ENCODE results near the gene SEC14L1. TPM values are rescaled to one million over a fixed set of nuclear protein-coding genes. Genes with fewer than 3 reads are reported as not detected.

Gene SEC14L1
- total and polyA plus RNA-seq, 2 of the 8 experiments (the other 6 are each of a cell fraction or from before 2014, with no cell fraction given) = 27.2 to 74.4 TPM

- Histone ChIP-seq H4K91ac (replicated peaks; ENCODE audit: insufficient read length, low read length) (no peak overlapping the region), H2AK5ac (ENCODE audit: low read depth, low read length) (no peak overlapping the region), H3K36me3 (ENCODE audit: control insufficient read depth in 2 of 4, insufficient read depth in 4 of 4, low read length in 3 of 4) (peaks cover 0 to 5% (median 0%) of the 10 kb centered on the region in 4 experiments; a peak in 1 of 8 replicates), H3K56ac (replicated peaks; ENCODE audit: insufficient read length, low read depth, low read length) (no peak overlapping the region), H2BK20ac (ENCODE audit: low read length) (no peak overlapping the region), H2BK5ac (ENCODE audit: low read depth, low read length) (peak overlapping the region; percentile 90; the same call in 1 of the 2 replicates), H4K5ac (ENCODE audit: insufficient read length, low read depth, low read length) (no peak overlapping the region), H3K9ac (replicated peaks in 1 of 4; ENCODE audit: extremely low read depth in 1 of 4, low read depth in 3 of 4, low read length in 3 of 4) (no peak overlapping the region), H3K4me1 (replicated peaks in 1 of 4; ENCODE audit: control insufficient read depth in 3 of 4, insufficient read depth in 4 of 4, low read length in 3 of 4) (peaks cover 8 to 27% (median 19%) of the 10 kb centered on the region in 4 experiments), H2BK15ac (ENCODE audit: low read length) (0 out of 2 replicates have a peak overlapping the region, but pooled peaks have one; percentile 96), H2BK12ac (ENCODE audit: low read depth, low read length) (peak overlapping the region; percentile 33; the same call in 1 of the 2 replicates), H4K8ac (ENCODE audit: extremely low read depth, insufficient read depth, low read length) (no peak overlapping the region), H3K18ac (ENCODE audit: extremely low read depth, low read length) (no peak overlapping the region), H3K27ac (ENCODE audit: low read depth, low read length) (no peak overlapping the region), H3K4me3 (ENCODE audit: extremely low read depth in 1 of 4, insufficient read depth in 2 of 4, low read depth in 3 of 4, low read length in 4 of 4) (no peak overlapping the region), H3K14ac (ENCODE audit: insufficient read length) (no peak overlapping the region), H3K79me1 (ENCODE audit: low read depth, low read length) (no peaks in the 10 kb centered on the region; the same call in 1 of the 2 replicates), H3K4ac (replicated peaks; ENCODE audit: insufficient read length, low read depth, low read length) (no peak overlapping the region), H3K4me2 (ENCODE audit: insufficient read depth in 1 of 2, low read depth in 2 of 2, low read length in 2 of 2) (peak overlapping the region in 1 of 2 experiments; percentile 62; a peak in 1 of 4 replicates), H3K23ac (ENCODE audit: insufficient read length) (no peak overlapping the region), H2BK120ac (replicated peaks; ENCODE audit: low read depth, low read length) (no peak overlapping the region), H4K20me1 (replicated peaks in 1 of 2; ENCODE audit: control insufficient read depth in 1 of 2, insufficient read depth in 2 of 2, low read length in 2 of 2) (no peaks in the 10 kb centered on the region), H3K23me2 (ENCODE audit: low read depth, low read length) (0 out of 2 replicates have a peak, but pooled peaks cover 2% of the 10 kb centered on the region), H3K27me3 (replicated peaks in 1 of 4; ENCODE audit: control insufficient read depth in 3 of 4, extremely low read depth in 1 of 4, insufficient read depth in 3 of 4, low read length in 3 of 4) (no peaks in the 10 kb centered on the region), H3K9me3 (ENCODE audit: insufficient read depth in 2 of 2, low read depth in 1 of 2, low read length in 1 of 2) (no peaks in the 10 kb centered on the region), H2AFZ (ENCODE audit: low read length) (no peak overlapping the region), H3K79me2 (ENCODE audit: control insufficient read depth in 1 of 2, insufficient read depth in 2 of 2, low read length in 2 of 2) (peaks cover 0 to 19% of the 10 kb centered on the region in 2 experiments; a peak in 2 of 4 replicates)
- DNase-seq (ENCODE audit: low read depth in 1 of 2, low spot score in 2 of 2) = no peak
- 84% methylated on average over 1 of the region's 1 CpG; no CpG with 5 or more reads in 1 of the 2 experiments for WGBS, 2 experiments (ENCODE audit: extremely low coverage in 1 of 2, insufficient coverage in 1 of 2, insufficient read length in 1 of 2, insufficient replicate concordance in 2 of 2, low coverage in 1 of 2, low lambda C conversion rate in 2 of 2, missing lambda C conversion rate in 1 of 2)
- CTCF ChIA-PET (ENCODE audit: partially characterized antibody) = interaction anchor here (0.6 to 1.1 kb wide), 3 partner anchors 13 to 82 kb away, joined by 3 read pairs; no protein-coding TSS in a partner anchor
- POLR2A ChIA-PET (ENCODE audit: partially characterized antibody) = no interaction called here
- FAIRE-seq = no peak
- no peak for TF ChIP-seq ATF2 (IDR thresholded peaks at IDR 0.05; ENCODE audit: low read length)
- TF ChIP-seq PHF8 (conservative IDR thresholded peaks at IDR 0.05; ENCODE audit: low read depth, low read length) = no peak
- TF ChIP-seq KDM4A (IDR thresholded peaks at IDR 0.05; ENCODE audit: low read depth, low read length, severe bottlenecking) = no peak
- TF ChIP-seq TAF1 (IDR thresholded peaks at IDR 0.05; ENCODE audit: low read depth, low read length) = no peak
- no peak for TF ChIP-seq NRF1 (IDR thresholded peaks at IDR 0.05; ENCODE audit: low read depth, low read length)
- no peak for TF ChIP-seq CEBPB (IDR thresholded peaks at IDR 0.05; ENCODE audit: low read depth, low read length)
- no peak for TF ChIP-seq SAP30 (IDR thresholded peaks at IDR 0.05; ENCODE audit: insufficient read depth, insufficient replicate concordance, low read length)
- TF ChIP-seq, protein P1, sequence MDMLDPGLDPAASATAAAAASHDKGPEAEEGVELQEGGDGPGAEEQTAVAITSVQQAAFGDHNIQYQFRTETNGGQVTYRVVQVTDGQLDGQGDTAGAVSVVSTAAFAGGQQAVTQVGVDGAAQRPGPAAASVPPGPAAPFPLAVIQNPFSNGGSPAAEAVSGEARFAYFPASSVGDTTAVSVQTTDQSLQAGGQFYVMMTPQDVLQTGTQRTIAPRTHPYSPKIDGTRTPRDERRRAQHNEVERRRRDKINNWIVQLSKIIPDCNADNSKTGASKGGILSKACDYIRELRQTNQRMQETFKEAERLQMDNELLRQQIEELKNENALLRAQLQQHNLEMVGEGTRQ (IDR thresholded peaks at IDR 0.05; ENCODE audit: low read length) = no peak
- no peak for TF ChIP-seq SP2 (IDR thresholded peaks at IDR 0.05; ENCODE audit: low read length)
- no peak for TF ChIP-seq RFX5 (IDR thresholded peaks at IDR 0.05; ENCODE audit: borderline replicate concordance, low read depth, low read length)
- TF ChIP-seq MAFK (IDR thresholded peaks at IDR 0.05; ENCODE audit: low read depth, low read length) = no peak
These were observed 24.8 kb downstream of the SEC14L1 start for GRCh38 chr17:77165577-77165976.
